ENCODE data around the gene FSCN2. TPM values are rescaled to one million over a fixed set of nuclear protein-coding genes. Genes with fewer than 3 reads are reported as not detected.

Gene FSCN2
- total and polyA plus RNA-seq, 10 of the 15 experiments (the other 5 are each of a cell fraction or from before 2014, with no cell fraction given) = 0.12 to 2.1 (median 0.65) TPM; not detected in 3

- SMC1A ChIA-PET (ENCODE audit: uncharacterized antibody, unreplicated experiment) = no interaction called here
- FAIRE-seq (no peak), ATAC-seq (no peak), DNase-seq (ENCODE audit: low read depth, low spot score) (no peak)
- H3K79me2 ChIP-seq (ENCODE audit: control insufficient read depth, insufficient read depth, low read length) = no peaks in the 10 kb centered on the region
- WGBS (ENCODE audit: insufficient coverage, insufficient replicate concordance, low lambda C conversion rate, missing lambda C conversion rate) = 94% methylated on average over 14 of the region's 14 CpGs
- POLR2A ChIA-PET = no interaction called here
- no peak overlapping the region for H3K27ac ChIP-seq (ENCODE audit: control insufficient read depth, insufficient read depth)
- in situ Hi-C loops (cut with MboI) = no loop called here
- no peak overlapping the region for H2AFZ ChIP-seq (ENCODE audit: control insufficient read depth, low read depth, low read length)
- H3K4me3 ChIP-seq = no peak overlapping the region
- H4K20me1 ChIP-seq (ENCODE audit: control insufficient read depth, insufficient read depth) = no peaks in the 10 kb centered on the region
- no peak overlapping the region for H3K4me2 ChIP-seq (ENCODE audit: control insufficient read depth, insufficient read depth)
- H3K9ac ChIP-seq (ENCODE audit: control insufficient read depth, insufficient read depth, low read length) = no peak overlapping the region
- CTCF ChIA-PET = no interaction called here
- intact Hi-C loops (cut with micrococcal nuclease; ENCODE audit: unreplicated experiment) = no loop called here
- H3K36me3 ChIP-seq (ENCODE audit: control insufficient read depth in 2 of 2, insufficient read depth in 2 of 2, low read length in 1 of 2) = peaks cover 4 to 15% of the 10 kb centered on the region in 2 experiments; a peak in 3 of 4 replicates
- no peaks in the 10 kb centered on the region; a peak in 2 of 4 replicates for H3K27me3 ChIP-seq (replicated peaks in 1 of 2; ENCODE audit: control insufficient read depth in 2 of 2, insufficient read depth in 2 of 2, low read length in 1 of 2)
- H3K9me3 ChIP-seq (replicated peaks; ENCODE audit: control insufficient read depth, insufficient read depth, low read length) = no peaks in the 10 kb centered on the region
- no peaks in the 10 kb centered on the region for H3K4me1 ChIP-seq (ENCODE audit: control insufficient read depth, insufficient read depth, low read length)
- no TSS peak for BruUV-seq (replicated peaks)
- RAD21 ChIA-PET (ENCODE audit: unreplicated experiment) = no interaction called here
- no peak for TF ChIP-seq NR2F1 (conservative IDR thresholded peaks at IDR 0.05)
- TF ChIP-seq HDAC6 (IDR thresholded peaks at IDR 0.05; ENCODE audit: unreplicated experiment) = no peak
- TF ChIP-seq E2F4 (IDR thresholded peaks at IDR 0.05; ENCODE audit: low read depth, low read length) = no peak
- no peak for TF ChIP-seq KLF5 (IDR thresholded peaks at IDR 0.05; ENCODE audit: partially characterized antibody)
- TF ChIP-seq RFX5 (IDR thresholded peaks at IDR 0.05; ENCODE audit: low read depth, low read length) = no peak
- no peak for TF ChIP-seq RELB (IDR thresholded peaks at IDR 0.05; ENCODE audit: low read depth)
- no peak for TF ChIP-seq ZNF274 (IDR thresholded peaks at IDR 0.05; ENCODE audit: insufficient read depth, insufficient read length)
- no peak for TF ChIP-seq SREBF2 (IDR thresholded peaks at IDR 0.05; ENCODE audit: low read length)
- no peak for TF ChIP-seq WRNIP1 (IDR thresholded peaks at IDR 0.05; ENCODE audit: borderline replicate concordance, low read depth, low read length)
- no peak for TF ChIP-seq RAD21 (IDR thresholded peaks at IDR 0.05; ENCODE audit: insufficient read depth, low read depth, low read length)
Measured at GRCh38 chr17:81540676-81541027, 12.5 kb downstream of the FSCN2 start.

Data from GM12878 (cell line).